HG03196 (cell line): ENCODE data around the gene CDIPT.
"Not testable (repeated sequence)": the region's sequence is repeated elsewhere in the genome, so short reads cannot be mapped to it uniquely, and the experiment has no call there.

Experiments
- ATAC-seq: cut with Tn5 transposase; IDR thresholded peaks from one replicate; pipeline ENCODE4 v1.9.1; 2021; ENCODE audit not compliant: unreplicated experiment

CDIPT gene

GRCh38 chr16:29897333-29897732 is 34.3 kb upstream of the CDIPT start:
- ATAC-seq, result no peak

- ATAC-seq, result no peak
Observed at GRCh38 chr16:29896841-29897240, 33.8 kb upstream of the CDIPT start.

- no peak for ATAC-seq
Observed at GRCh38 chr16:29894352-29894751, 31.3 kb upstream of the CDIPT start.

GRCh38 chr16:29893553-29893952 is 30.5 kb upstream of the CDIPT start:
- ATAC-seq, result no peak

GRCh38 chr16:29892458-29892813 is 29.4 kb upstream of the CDIPT start:
- no peak for ATAC-seq

GRCh38 chr16:29891525-29892457 is 28.8 kb upstream of the CDIPT start:
- ATAC-seq, result no peak

GRCh38 chr16:29889372-29889771 is 26.3 kb upstream of the CDIPT start:
- not testable (repeated sequence) for ATAC-seq

GRCh38 chr16:29883987-29884386 is 21.0 kb upstream of the CDIPT start:
- ATAC-seq, result no peak

GRCh38 chr16:29881050-29881449 is 18.0 kb upstream of the CDIPT start:
- no peak for ATAC-seq

- no peak for ATAC-seq
Observed at GRCh38 chr16:29878172-29878571, 15.1 kb upstream of the CDIPT start.

- ATAC-seq, result no peak
Observed at GRCh38 chr16:29877266-29877961, 14.4 kb upstream of the CDIPT start.

GRCh38 chr16:29876594-29877249 is 13.7 kb upstream of the CDIPT start:
- no peak for ATAC-seq

GRCh38 chr16:29876217-29876593 is 13.2 kb upstream of the CDIPT start:
- ATAC-seq, result no peak

- no peak for ATAC-seq
Observed at GRCh38 chr16:29875206-29875605, 12.2 kb upstream of the CDIPT start.

- ATAC-seq, result no peak
Observed at GRCh38 chr16:29873319-29873718, 10.3 kb upstream of the CDIPT start.

GRCh38 chr16:29871822-29872546 is 9.0 kb upstream of the CDIPT start:
- ATAC-seq, result no peak

GRCh38 chr16:29869067-29869466 is 6.0 kb upstream of the CDIPT start:
- ATAC-seq, result not testable (repeated sequence)

GRCh38 chr16:29868396-29869009 is 5.5 kb upstream of the CDIPT start:
- ATAC-seq, result no peak

GRCh38 chr16:29864205-29864604 is 1.2 kb upstream of the CDIPT start:
- ATAC-seq, result no peak

- no peak for ATAC-seq
Observed at GRCh38 chr16:29863669-29863984, 601 bp upstream of the CDIPT start.

- ATAC-seq, result no peak
Observed at GRCh38 chr16:29862383-29862883, 593 bp downstream of the CDIPT start.
